Thoracic aorta (tissue), 2 donors: ENCODE measurements around the gene KLHL29. TPM values are rescaled to one million over a fixed set of nuclear protein-coding genes. Genes with fewer than 3 reads are reported as not detected.

ENCODE experiments used
- ATAC-seq: fragments of 150-250 bp; one replicate; pipeline ENCODE4 v1.8.0; 2017; ENCODE audit warnings: low read depth; ENCODE audit not compliant: insufficient number of reproducible peaks, low FRiP score
- DNase-seq: peaks from one replicate; pipeline ENCODE4 v3.0.0-alpha.2; 2020; ENCODE audit warnings: low spot score
- H3K27ac ChIP-seq, 2 donors: fragments of 200-600 bp; sonication (generic); 1 replicate in 1 of 2; 2 replicates in 1 of 2; pipeline ENCODE4 v1.5.1; 2016; ENCODE audit warnings: mild to moderate bottlenecking in 2 of 2, moderate library complexity in 2 of 2
- H3K27me3 ChIP-seq: fragments of 200-600 bp; sonication (generic); replicated peaks from 2 replicates; pipeline ENCODE4 v1.6.0; 2016; ENCODE audit warnings: mild to moderate bottlenecking; ENCODE audit not compliant: insufficient read depth
- H3K36me3 ChIP-seq: fragments of 200-600 bp; sonication (generic); one replicate; pipeline ENCODE4 v1.5.1; 2016
- H3K4me1 ChIP-seq, 2 donors: fragments of 200-600 bp; sonication (generic); 1 replicate in 1 of 2; 2 replicates in 1 of 2; pipeline versions ENCODE4 v1.5.1 to v1.6.0; 2016; ENCODE audit warnings: low read depth in 2 of 2, mild to moderate bottlenecking in 1 of 2; ENCODE audit not compliant: control insufficient read depth in 1 of 2
- H3K4me3 ChIP-seq: fragments of 200-600 bp; sonication (generic); 2 replicates; pipeline ENCODE4 v1.5.1; 2016; ENCODE audit warnings: mild to moderate bottlenecking
- H3K9me3 ChIP-seq: fragments of 200-600 bp; sonication (generic); 2 replicates; pipeline ENCODE4 v1.5.1; 2016
- CTCF ChIP-seq: fragments of 200-600 bp; sonication (generic); IDR thresholded peaks from one replicate; pipeline ENCODE4 v1.5.1; 2019; ENCODE audit warnings: antibody characterized with exemption
- total RNA-seq, 2 donors: library from RNA; depleted of rRNA; stranded (reverse); fragments of >200 nt; gene quantifications; one replicate each; pipeline versions ENCODE4 v1.1.0 to v1.2.3, GENCODE V29; 2016

The KLHL29 gene
- total RNA-seq, 2 donors from 2014 or later: 18.5 to 24.4 TPM

GRCh38 chr2:23425338-23425871 lies 40.4 kb downstream of the KLHL29 start:
- ATAC-seq (no peak), DNase-seq (no peak)
- no peaks in the 10 kb centered on the region for H3K27me3 ChIP-seq
- no peaks in the 10 kb centered on the region for H3K9me3 ChIP-seq
- H3K4me3 ChIP-seq: no peak overlapping the region
- H3K4me1 ChIP-seq: peaks cover 15 to 26% of the 10 kb centered on the region in 2 donors
- no peak for TF ChIP-seq CTCF
- H3K36me3 ChIP-seq: no peaks in the 10 kb centered on the region
- peak overlapping the region; percentile 75 to 76 for H3K27ac ChIP-seq

GRCh38 chr2:23425885-23426262 lies 40.9 kb downstream of the KLHL29 start:
- Histone ChIP-seq H3K4me3 (no peak overlapping the region), H3K4me1 (peaks cover 15 to 26% of the 10 kb centered on the region in 2 donors), H3K27me3 (no peaks in the 10 kb centered on the region), H3K36me3 (no peaks in the 10 kb centered on the region), H3K27ac (peak overlapping the region; percentile 75 to 76), H3K9me3 (no peaks in the 10 kb centered on the region)
- no peak for DNase-seq
- TF ChIP-seq CTCF: no peak
- no peak for ATAC-seq

- peak; percentile 73 for ATAC-seq
- Histone ChIP-seq H3K9me3 (no peaks in the 10 kb centered on the region), H3K27ac (peak overlapping the region; percentile 75 to 76), H3K36me3 (no peaks in the 10 kb centered on the region), H3K4me1 (peaks cover 15 to 26% of the 10 kb centered on the region in 2 donors), H3K4me3 (peak overlapping the region; percentile 33), H3K27me3 (no peaks in the 10 kb centered on the region)
- no peak for TF ChIP-seq CTCF
- peak; percentile 54 for DNase-seq
Observed at GRCh38 chr2:23426263-23426905, 41.4 kb downstream of the KLHL29 start.

- no peaks in the 10 kb centered on the region for H3K9me3 ChIP-seq
- H3K27ac ChIP-seq: peak overlapping the region; percentile 75 to 76
- no peaks in the 10 kb centered on the region for H3K36me3 ChIP-seq
- no peaks in the 10 kb centered on the region for H3K27me3 ChIP-seq
- ATAC-seq (no peak), DNase-seq (no peak)
- H3K4me3 ChIP-seq: no peak overlapping the region
- no peak for TF ChIP-seq CTCF
- H3K4me1 ChIP-seq: peaks cover 15 to 26% of the 10 kb centered on the region in 2 donors
Observed at GRCh38 chr2:23427350-23427749, 42.4 kb downstream of the KLHL29 start.

- Histone ChIP-seq H3K27me3 (no peaks in the 10 kb centered on the region), H3K4me1 (peaks cover 15 to 26% of the 10 kb centered on the region in 2 donors), H3K9me3 (no peaks in the 10 kb centered on the region), H3K36me3 (no peaks in the 10 kb centered on the region), H3K4me3 (no peak overlapping the region), H3K27ac (no peak overlapping the region)
- DNase-seq (no peak), ATAC-seq (no peak)
- no peak for TF ChIP-seq CTCF
Observed at GRCh38 chr2:23427976-23428375, 43.0 kb downstream of the KLHL29 start.
